K562 (cell line): Measurements from ENCODE around the gene LRRC70. TPM values are rescaled to one million over a fixed set of nuclear protein-coding genes. Genes with fewer than 3 reads are reported as not detected.

Experiments
- CREM ChIP-seq: IDR thresholded peaks from 2 replicates; pipeline ENCODE4 v1.6.1; 2014; ENCODE audit warnings: antibody characterized with exemption, low read depth
- ETV6 ChIP-seq, 3 experiments: fragments of 150-350 bp in 1 of 3; sonication (generic) in 1 of 3; formaldehyde crosslinking in 1 of 3; IDR thresholded peaks; 2 replicates each; pipeline versions ENCODE4 v1.6.1 to v1.8.0; 2014 to 2022; ENCODE audit warnings: borderline replicate concordance in 2 of 3, low read depth in 2 of 3, antibody characterized with exemption in 1 of 3, low read length in 1 of 3, mild to moderate bottlenecking in 1 of 3, missing genetic modification reagents in 1 of 3
- GTF2E2 ChIP-seq: fragments of 200-800 bp; sonication (Bioruptor generic); IDR thresholded peaks from 2 replicates; pipeline ENCODE4 v1.6.1; 2016; ENCODE audit warnings: missing genetic modification characterization, missing compliant biosample characterization
- NEUROD1 ChIP-seq: fragments of 150-350 bp; IDR thresholded peaks from 2 replicates; pipeline ENCODE4 v1.6.1; 2014; ENCODE audit warnings: borderline replicate concordance, low read length, low read depth; ENCODE audit not compliant: partially characterized antibody
- PRMT5 ChIP-seq: sonication (generic); formaldehyde crosslinking; IDR thresholded peaks from 2 replicates; pipeline ENCODE4 v1.5.0; 2020; ENCODE audit warnings: missing genetic modification reagents
- PTBP1 ChIP-seq: fragments of 200-400 bp; formaldehyde crosslinking; IDR thresholded peaks from 2 replicates; pipeline ENCODE4 v1.6.1; 2017; ENCODE audit warnings: low read depth, low read length
- SAP30 ChIP-seq: fragments of 200-600 bp; sonication (generic); IDR thresholded peaks from 2 replicates; pipeline ENCODE4 v1.6.1; 2012; ENCODE audit warnings: borderline replicate concordance, low read depth, mild to moderate bottlenecking, moderate library complexity, low read length, control low read depth, inconsistent platforms; ENCODE audit not compliant: insufficient read depth, poor library complexity, severe bottlenecking
- SOX6 ChIP-seq: fragments of 450-650 bp; IDR thresholded peaks from 2 replicates; pipeline ENCODE4 v1.6.1; 2014; ENCODE audit warnings: mild to moderate bottlenecking
- polyA plus RNA-seq, 8 experiments: library from polyadenylated mRNA; depleted of rRNA in 4 of 8; stranded (reverse) in 5 of 8; unstranded in 3 of 8; fragments of >200 nt; fragmentation: Nextera tagmentation in 2 of 8; fragmentation: Illumina TruSeq in 1 of 8; extraction: Ambion mirVana in 2 of 8; extraction: Trizol in 1 of 8; gene quantifications; 2 replicates each; pipeline versions ENCODE4 v1.2.1 to v1.2.3, GENCODE V29; 2011 to 2014; ENCODE audit warnings: inconsistent platforms in 1 of 8, missing spikeins in 1 of 8
- total RNA-seq, 7 experiments: library from RNA; depleted of rRNA in 6 of 7; stranded (reverse); fragments of >200 nt in 6 of 7; fragmentation: Illumina TruSeq in 2 of 7; extraction: Trizol in 2 of 7; gene quantifications; 2 replicates each; pipeline versions ENCODE4 v1.2.1 to v1.2.3, GENCODE V29; 2011 to 2021; ENCODE audit warnings: low replicate concordance in 1 of 7
- TF ChIP-seq, protein P1 (sequence below), 2 experiments: fragments of 450-650 bp; IDR thresholded peaks; 2 replicates each; pipeline ENCODE4 v1.6.1; 2018; ENCODE audit warnings: mild to moderate bottlenecking in 2 of 2, low read depth in 1 of 2; ENCODE audit not compliant: partially characterized antibody in 2 of 2
- TF ChIP-seq, protein P2 (sequence below): fragments of 450-650 bp; conservative IDR thresholded peaks from 2 replicates; pipeline ENCODE4 v1.6.1; 2016; ENCODE audit warnings: missing genetic modification characterization, low read depth, mild to moderate bottlenecking, control low read depth, missing compliant biosample characterization

Gene LRRC70
- total and polyA plus RNA-seq, 9 of the 15 experiments (the other 6 are each of a cell fraction or from before 2014, with no cell fraction given): 0.21 to 2.1 (median 0.73) TPM

DNA sequence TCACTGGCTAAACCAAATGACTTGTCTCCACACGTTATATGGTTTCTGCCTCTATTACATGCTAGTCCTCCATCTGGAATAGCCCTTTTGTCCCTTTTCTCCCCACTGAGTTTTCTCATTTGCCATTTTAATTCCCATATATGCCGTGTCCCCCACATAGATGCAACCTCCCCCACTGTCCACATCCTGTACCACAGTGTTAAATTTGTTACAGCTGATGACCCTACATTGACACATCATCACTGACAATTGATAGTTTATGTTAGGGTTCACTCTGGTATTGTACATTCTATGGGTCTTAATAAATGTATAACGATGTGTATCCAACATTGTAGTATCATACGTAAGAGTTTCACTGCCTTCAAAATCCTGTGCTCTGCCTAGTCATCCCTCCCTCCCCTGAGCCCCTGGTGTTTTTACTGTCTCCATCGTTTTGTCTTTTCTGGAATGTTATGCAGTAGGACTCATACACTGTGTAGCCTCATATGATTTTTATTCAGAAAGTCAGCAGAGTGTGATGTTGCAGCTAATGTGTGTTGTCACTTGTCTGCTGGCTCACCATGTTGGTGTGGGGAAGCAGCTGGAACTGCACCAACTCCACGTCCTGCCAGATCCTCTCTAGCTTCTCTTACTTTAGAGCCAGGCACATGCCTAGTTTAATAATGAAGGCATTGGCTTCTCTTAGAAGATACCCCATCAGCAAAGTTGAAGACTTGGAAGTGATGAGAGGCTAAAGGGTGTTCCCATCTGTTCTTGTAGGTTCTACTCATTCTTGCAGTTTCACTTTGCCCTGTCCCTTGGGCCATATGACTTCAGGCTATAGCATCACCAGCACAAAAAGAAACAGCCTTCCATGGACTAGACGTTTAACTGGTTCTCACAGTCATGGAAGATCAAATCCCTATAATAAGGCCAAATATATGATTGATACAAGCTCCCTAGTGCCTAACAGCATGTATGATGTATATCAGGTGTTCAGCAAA is 30.2 kb downstream of the LRRC70 start (continued):
- TF ChIP-seq, protein P1, sequence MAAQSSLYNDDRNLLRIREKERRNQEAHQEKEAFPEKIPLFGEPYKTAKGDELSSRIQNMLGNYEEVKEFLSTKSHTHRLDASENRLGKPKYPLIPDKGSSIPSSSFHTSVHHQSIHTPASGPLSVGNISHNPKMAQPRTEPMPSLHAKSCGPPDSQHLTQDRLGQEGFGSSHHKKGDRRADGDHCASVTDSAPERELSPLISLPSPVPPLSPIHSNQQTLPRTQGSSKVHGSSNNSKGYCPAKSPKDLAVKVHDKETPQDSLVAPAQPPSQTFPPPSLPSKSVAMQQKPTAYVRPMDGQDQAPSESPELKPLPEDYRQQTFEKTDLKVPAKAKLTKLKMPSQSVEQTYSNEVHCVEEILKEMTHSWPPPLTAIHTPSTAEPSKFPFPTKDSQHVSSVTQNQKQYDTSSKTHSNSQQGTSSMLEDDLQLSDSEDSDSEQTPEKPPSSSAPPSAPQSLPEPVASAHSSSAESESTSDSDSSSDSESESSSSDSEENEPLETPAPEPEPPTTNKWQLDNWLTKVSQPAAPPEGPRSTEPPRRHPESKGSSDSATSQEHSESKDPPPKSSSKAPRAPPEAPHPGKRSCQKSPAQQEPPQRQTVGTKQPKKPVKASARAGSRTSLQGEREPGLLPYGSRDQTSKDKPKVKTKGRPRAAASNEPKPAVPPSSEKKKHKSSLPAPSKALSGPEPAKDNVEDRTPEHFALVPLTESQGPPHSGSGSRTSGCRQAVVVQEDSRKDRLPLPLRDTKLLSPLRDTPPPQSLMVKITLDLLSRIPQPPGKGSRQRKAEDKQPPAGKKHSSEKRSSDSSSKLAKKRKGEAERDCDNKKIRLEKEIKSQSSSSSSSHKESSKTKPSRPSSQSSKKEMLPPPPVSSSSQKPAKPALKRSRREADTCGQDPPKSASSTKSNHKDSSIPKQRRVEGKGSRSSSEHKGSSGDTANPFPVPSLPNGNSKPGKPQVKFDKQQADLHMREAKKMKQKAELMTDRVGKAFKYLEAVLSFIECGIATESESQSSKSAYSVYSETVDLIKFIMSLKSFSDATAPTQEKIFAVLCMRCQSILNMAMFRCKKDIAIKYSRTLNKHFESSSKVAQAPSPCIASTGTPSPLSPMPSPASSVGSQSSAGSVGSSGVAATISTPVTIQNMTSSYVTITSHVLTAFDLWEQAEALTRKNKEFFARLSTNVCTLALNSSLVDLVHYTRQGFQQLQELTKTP (IDR thresholded peaks at IDR 0.05; ENCODE audit: low read depth in 1 of 2, partially characterized antibody in 2 of 2): no peak
- TF ChIP-seq NEUROD1 (no peak), GTF2E2 (tag) (no peak), PRMT5 (CRISPR knock-in tag) (no peak), SAP30 (no peak), CREM (no peak), PTBP1 (no peak), SOX6 (no peak), ETV6 (IDR thresholded peaks at IDR 0.05; ENCODE audit: borderline replicate concordance in 1 of 2, low read depth in 2 of 2, low read length in 1 of 2) (no peak), ETV6 (CRISPR knock-in tag; IDR thresholded peaks at IDR 0.05; ENCODE audit: borderline replicate concordance) (no peak)
- TF ChIP-seq, protein P2, sequence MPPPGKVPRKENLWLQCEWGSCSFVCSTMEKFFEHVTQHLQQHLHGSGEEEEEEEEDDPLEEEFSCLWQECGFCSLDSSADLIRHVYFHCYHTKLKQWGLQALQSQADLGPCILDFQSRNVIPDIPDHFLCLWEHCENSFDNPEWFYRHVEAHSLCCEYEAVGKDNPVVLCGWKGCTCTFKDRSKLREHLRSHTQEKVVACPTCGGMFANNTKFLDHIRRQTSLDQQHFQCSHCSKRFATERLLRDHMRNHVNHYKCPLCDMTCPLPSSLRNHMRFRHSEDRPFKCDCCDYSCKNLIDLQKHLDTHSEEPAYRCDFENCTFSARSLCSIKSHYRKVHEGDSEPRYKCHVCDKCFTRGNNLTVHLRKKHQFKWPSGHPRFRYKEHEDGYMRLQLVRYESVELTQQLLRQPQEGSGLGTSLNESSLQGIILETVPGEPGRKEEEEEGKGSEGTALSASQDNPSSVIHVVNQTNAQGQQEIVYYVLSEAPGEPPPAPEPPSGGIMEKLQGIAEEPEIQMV (tag): no peak
